Stimulated activated effector memory CD8-positive, alpha-beta T cell treated with anti-CD3 and anti-CD28 coated beads, Interleukin-12 subunit alpha, Interleukin-12 subunit beta, amount 100 ng/mL, for 72 hours (primary cell): Measurements from ENCODE around the gene UBASH3B.

Source experiments
- ATAC-seq: fragments of 150-1000 bp; cut with Tn5 transposase; 2 replicates; pipeline ENCODE4 v1.10.0; 2021
- DNase-seq, 2 donors: peaks; one replicate each; pipeline ENCODE4 v3.0.0; 2021 to 2022; ENCODE audit warnings: low spot score in 2 of 2
- H3K27ac Mint-ChIP-seq: one replicate; pipeline ENCODE4 v1.8.0; 2022; ENCODE audit warnings: mild to moderate bottlenecking, mixed read lengths
- H3K36me3 Mint-ChIP-seq: one replicate; pipeline ENCODE4 v1.8.0; 2022; ENCODE audit warnings: mild to moderate bottlenecking, mixed read lengths
- H3K4me1 Mint-ChIP-seq: one replicate; pipeline ENCODE4 v1.8.0; 2022; ENCODE audit warnings: mixed read lengths
- H3K4me3 Mint-ChIP-seq: one replicate; pipeline ENCODE4 v1.8.0; 2022; ENCODE audit warnings: mild to moderate bottlenecking, mixed read lengths
- H3K9me3 Mint-ChIP-seq: one replicate; pipeline ENCODE4 v1.8.0; 2022; ENCODE audit warnings: mixed read lengths

UBASH3B gene

GRCh38 chr11:122634501-122634900 lies 21.0 kb upstream of the UBASH3B start:
- H3K27ac Mint-ChIP-seq, result no peak overlapping the region
- DNase-seq, result no peak

DNA sequence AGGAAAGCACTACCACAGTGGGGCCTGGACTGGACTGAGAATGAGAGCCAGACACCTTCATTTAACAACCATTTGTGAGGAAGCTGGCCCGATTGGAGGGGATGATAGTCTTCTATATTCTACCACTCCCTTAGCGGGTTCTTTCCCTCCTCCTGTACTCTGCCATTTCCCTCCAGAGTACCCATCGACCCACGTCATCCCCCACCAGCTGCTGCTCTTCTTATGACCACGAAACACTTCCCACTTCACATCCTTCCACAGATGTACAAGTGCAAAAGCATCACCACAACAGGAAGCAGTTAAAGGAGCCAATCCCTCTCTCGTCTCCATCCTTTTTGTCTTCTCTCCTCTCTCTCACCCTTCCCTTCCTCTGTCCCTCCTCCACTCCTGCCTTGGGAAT lies 18.0 kb upstream of the UBASH3B start:
- H3K27ac Mint-ChIP-seq, result no peak overlapping the region
- DNase-seq (no peak), ATAC-seq (peak; percentile 48)
- H3K9me3 Mint-ChIP-seq, result no peaks in the 10 kb centered on the region
- H3K4me1 Mint-ChIP-seq, result peaks cover 6% of the 10 kb centered on the region
- no peaks in the 10 kb centered on the region for H3K36me3 Mint-ChIP-seq
- no peak overlapping the region for H3K4me3 Mint-ChIP-seq

More at GRCh38 chr11:122634501-122634900, 21.0 kb upstream of the UBASH3B start:
- ATAC-seq, result no peak
- Mint-ChIP-seq H3K9me3 (no peaks in the 10 kb centered on the region), H3K4me3 (no peak overlapping the region), H3K36me3 (no peaks in the 10 kb centered on the region), H3K4me1 (peaks cover 6% of the 10 kb centered on the region)

- Mint-ChIP-seq H3K27ac (no peak overlapping the region), H3K4me1 (peaks cover 4% of the 10 kb centered on the region)
- no peak for DNase-seq
Measured at GRCh38 chr11:122642472-122642922, 13.0 kb upstream of the UBASH3B start.

DNA sequence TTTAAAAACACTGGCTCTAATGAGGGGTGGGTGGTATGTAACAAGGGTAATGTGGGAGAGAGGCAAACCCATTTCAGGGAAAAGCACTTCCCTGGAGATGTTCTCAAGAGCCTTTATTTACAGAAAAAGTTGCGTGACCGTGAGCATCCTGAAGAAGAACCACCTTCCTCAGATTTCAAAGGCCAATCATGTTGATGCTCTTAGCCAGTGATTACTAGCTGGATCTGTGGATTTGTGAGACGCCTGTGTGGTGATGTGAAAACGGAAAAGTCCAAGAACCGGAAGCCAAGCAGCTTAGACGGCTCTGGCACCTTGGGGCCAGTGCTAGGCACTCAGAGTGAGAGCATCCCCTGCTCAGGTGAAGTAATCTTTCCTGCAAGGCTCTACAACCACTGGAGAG lies 12.6 kb upstream of the UBASH3B start:
- Mint-ChIP-seq H3K4me3 (no peak overlapping the region), H3K36me3 (no peaks in the 10 kb centered on the region)
- no peak for DNase-seq

More at GRCh38 chr11:122642472-122642922, 13.0 kb upstream of the UBASH3B start:
- ATAC-seq, result peak; percentile 31
- Mint-ChIP-seq H3K4me3 (no peak overlapping the region), H3K9me3 (no peaks in the 10 kb centered on the region), H3K36me3 (no peaks in the 10 kb centered on the region)

DNA sequence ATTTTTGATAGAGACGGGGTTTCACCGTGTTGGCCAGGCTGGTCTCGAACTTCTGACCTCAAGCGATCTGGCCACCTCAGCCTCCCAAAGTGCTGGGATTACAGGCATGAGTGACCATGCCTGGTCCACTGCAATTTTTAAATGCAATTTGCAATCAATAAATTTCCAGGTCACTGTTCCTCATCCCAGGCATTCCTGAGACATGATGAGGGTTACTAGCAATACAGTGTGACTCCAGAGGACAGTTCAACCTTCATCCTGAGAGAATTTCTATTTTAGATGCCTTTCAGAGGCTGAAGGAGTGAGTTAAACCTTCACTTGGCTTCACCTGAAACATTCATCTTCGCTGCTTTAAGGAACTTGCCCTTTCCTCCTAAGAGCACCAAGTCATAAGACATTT lies 9.7 kb upstream of the UBASH3B start:
- ATAC-seq (no peak), DNase-seq (no peak)
- no peaks in the 10 kb centered on the region for H3K9me3 Mint-ChIP-seq
- no peak overlapping the region for H3K4me3 Mint-ChIP-seq
- no peaks in the 10 kb centered on the region for H3K4me1 Mint-ChIP-seq
- H3K27ac Mint-ChIP-seq, result no peak overlapping the region
- H3K36me3 Mint-ChIP-seq, result no peaks in the 10 kb centered on the region

More for the DNA sequence above, 12.6 kb upstream of the UBASH3B start:
- no peak overlapping the region for H3K27ac Mint-ChIP-seq
- no peak for ATAC-seq
- H3K9me3 Mint-ChIP-seq, result no peaks in the 10 kb centered on the region
- H3K4me1 Mint-ChIP-seq, result no peaks in the 10 kb centered on the region

DNA sequence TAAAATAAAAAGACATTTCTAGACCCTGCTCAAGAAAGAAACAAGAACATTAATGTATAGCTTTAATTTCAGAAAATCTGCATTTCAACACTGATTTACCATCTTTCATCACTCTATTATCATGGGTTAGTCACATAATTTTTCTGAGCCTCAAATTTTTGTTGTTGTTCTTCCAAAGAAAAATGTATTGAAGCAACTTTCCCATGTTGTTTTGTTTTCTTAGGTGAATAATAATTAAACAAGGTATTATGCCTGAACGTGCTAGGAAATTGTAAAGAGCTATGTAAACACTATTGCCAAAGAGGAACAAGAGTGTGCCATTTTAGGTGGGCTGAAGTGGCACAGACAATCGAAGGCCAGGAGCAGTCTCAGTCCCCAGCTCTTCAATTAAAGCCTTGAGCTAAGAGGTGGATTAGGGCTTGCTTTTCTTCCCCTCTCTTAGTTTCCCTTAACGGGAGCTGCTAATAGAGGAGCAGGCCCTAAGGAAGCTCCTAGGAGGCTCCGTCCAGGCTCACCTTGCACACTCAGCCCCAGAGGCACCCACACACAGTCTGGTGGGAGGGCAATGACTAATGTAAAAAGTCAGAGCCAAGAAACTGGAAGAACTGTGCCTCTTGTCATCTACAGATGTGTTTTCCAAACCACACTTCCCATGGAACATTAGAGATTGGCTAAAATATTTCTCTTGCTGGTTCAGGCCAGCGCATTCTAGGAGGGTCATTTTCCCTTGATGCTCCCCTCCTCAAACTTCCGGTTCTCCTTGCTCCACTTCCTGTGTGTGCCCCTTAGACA lies 8.8 kb upstream of the UBASH3B start:
- Mint-ChIP-seq H3K9me3 (no peaks in the 10 kb centered on the region), H3K36me3 (no peaks in the 10 kb centered on the region), H3K4me1 (no peaks in the 10 kb centered on the region), H3K27ac (no peak overlapping the region), H3K4me3 (no peak overlapping the region)
- DNase-seq, result no peak
- no peak for ATAC-seq

GRCh38 chr11:122647736-122648275 lies 7.7 kb upstream of the UBASH3B start:
- Mint-ChIP-seq H3K27ac (peak overlapping the region; percentile 13), H3K4me1 (no peaks in the 10 kb centered on the region), H3K9me3 (no peaks in the 10 kb centered on the region), H3K4me3 (no peak overlapping the region), H3K36me3 (no peaks in the 10 kb centered on the region)
- ATAC-seq (no peak), DNase-seq (no peak)

DNA sequence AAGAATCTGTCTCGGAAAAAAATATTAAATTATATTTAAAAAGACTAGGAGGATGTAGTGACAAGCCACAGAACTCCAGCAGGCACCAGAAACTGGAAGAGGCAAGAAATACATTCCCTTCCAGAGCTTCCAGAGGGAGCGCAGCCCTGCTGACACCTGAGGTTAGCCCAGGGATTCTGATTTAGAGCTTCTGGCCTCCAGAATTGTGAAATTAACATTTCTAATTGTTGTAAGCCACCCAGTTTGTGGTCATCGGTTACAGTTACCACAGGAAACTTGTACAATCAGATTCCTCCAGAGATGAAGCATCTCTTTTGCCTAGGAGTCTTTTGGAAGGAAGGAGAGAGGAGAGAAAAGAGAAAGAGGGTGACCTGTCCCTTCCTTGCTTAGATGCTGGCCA lies 6.4 kb upstream of the UBASH3B start:
- Mint-ChIP-seq H3K4me1 (no peaks in the 10 kb centered on the region), H3K9me3 (no peaks in the 10 kb centered on the region), H3K36me3 (no peaks in the 10 kb centered on the region), H3K27ac (no peak overlapping the region), H3K4me3 (no peak overlapping the region)
- no peak for ATAC-seq
- no peak for DNase-seq

- H3K27ac Mint-ChIP-seq, result no peak overlapping the region
- H3K9me3 Mint-ChIP-seq, result no peaks in the 10 kb centered on the region
- peaks cover 7% of the 10 kb centered on the region for H3K4me1 Mint-ChIP-seq
- no peak overlapping the region for H3K4me3 Mint-ChIP-seq
- H3K36me3 Mint-ChIP-seq, result no peaks in the 10 kb centered on the region
- ATAC-seq (no peak), DNase-seq (no peak)
Measured at GRCh38 chr11:122650619-122651018, 4.9 kb upstream of the UBASH3B start.

GRCh38 chr11:122652495-122652894 lies 3.0 kb upstream of the UBASH3B start:
- Mint-ChIP-seq H3K4me3 (no peak overlapping the region), H3K4me1 (peaks cover 15% of the 10 kb centered on the region), H3K27ac (no peak overlapping the region), H3K9me3 (no peaks in the 10 kb centered on the region), H3K36me3 (no peaks in the 10 kb centered on the region)
- DNase-seq (no peak), ATAC-seq (no peak)

GRCh38 chr11:122653916-122654585 lies 1.5 kb upstream of the UBASH3B start:
- H3K9me3 Mint-ChIP-seq, result no peaks in the 10 kb centered on the region
- H3K4me1 Mint-ChIP-seq, result peaks cover 22% of the 10 kb centered on the region
- H3K27ac Mint-ChIP-seq, result no peak overlapping the region
- DNase-seq, result no peak
- H3K4me3 Mint-ChIP-seq, result no peak overlapping the region
- no peak for ATAC-seq
- H3K36me3 Mint-ChIP-seq, result no peaks in the 10 kb centered on the region

DNA sequence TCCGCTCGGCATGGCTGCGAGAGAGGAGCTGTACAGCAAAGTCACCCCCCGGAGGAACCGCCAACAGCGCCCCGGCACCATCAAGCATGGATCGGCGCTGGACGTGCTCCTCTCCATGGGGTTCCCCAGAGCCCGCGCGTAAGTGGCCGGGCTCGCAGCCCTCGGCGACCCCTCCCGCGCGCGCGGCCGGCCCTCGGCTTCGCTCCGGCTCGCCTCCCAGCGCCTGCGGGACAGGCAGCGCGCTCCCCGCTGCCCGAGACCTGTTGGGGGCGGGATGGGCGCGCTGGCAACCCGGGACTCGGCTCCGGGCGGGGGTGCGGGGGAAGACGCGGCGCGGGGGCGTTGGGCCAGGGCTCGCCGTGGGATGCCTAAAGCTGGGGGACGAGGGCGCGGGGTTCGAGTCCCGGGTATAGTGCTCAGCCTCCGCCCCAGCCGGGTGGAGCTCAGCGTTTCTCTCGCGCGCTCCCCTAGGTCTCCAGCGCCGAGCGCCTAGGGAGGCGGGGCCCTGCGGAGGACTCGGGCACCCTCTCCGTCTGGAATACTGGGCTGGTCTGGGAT lies 630 bp downstream of the UBASH3B start:
- H3K4me1 Mint-ChIP-seq, result peaks cover 32% of the 10 kb centered on the region
- peak; percentile 74 for ATAC-seq

GRCh38 chr11:122656631-122657101 lies 1.1 kb downstream of the UBASH3B start:
- Mint-ChIP-seq H3K36me3 (no peaks in the 10 kb centered on the region), H3K4me3 (peak overlapping the region; percentile 89), H3K4me1 (peaks cover 32% of the 10 kb centered on the region), H3K9me3 (no peaks in the 10 kb centered on the region), H3K27ac (peak overlapping the region; percentile 76)
- DNase-seq (peak; percentile 32 to 72), ATAC-seq (peak; percentile 49)

More for the DNA sequence above, 630 bp downstream of the UBASH3B start:
- Mint-ChIP-seq H3K27ac (peak overlapping the region; percentile 86), H3K36me3 (no peaks in the 10 kb centered on the region), H3K4me3 (peak overlapping the region; percentile 89), H3K9me3 (no peaks in the 10 kb centered on the region)
- peak; percentile 34 to 75 for DNase-seq

DNA sequence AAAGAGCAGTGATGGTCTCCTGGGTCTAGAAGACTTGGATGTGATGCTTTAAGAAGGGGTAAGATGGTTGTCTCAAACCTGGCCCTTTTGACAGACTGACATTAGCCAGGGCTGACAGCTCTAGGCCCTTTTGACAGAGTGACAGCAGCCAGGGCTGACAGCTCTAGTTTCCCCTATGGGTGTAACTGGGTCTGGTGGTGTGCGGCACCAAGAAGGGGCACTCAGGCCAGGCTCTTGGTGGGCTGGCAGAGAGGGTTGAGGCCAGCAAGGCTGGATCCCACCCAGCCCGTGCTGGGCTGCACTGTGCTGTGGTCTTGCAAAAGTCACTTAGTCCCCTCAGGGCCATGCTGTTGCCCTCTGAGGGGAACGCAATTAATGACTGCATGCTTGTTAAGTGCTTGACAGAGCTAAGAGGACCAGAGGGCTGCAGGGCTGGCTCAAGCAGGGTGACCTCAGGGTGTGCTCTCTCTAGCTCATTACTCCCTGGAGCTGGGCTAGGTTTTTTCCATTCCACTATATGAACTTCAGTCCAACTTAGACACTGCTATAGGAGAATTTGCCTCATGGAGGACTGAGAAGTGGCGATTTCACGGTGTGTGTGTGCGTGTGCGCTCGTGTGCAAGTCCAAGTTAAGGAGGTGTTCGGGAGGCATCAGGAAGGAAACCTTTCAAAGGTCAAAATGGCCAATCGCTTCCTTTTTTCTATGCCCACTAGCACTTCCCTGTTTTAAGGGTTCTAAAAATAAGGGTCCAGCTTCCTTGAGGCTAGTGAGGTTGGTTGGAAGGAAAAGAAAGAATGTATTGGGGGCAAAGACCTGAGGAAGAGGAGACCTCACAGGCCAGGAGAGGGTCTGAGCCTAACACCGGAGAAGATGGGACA lies 4.4 kb downstream of the UBASH3B start:
- Mint-ChIP-seq H3K4me1 (peaks cover 45% of the 10 kb centered on the region), H3K36me3 (peaks cover 13% of the 10 kb centered on the region), H3K27ac (peak overlapping the region; percentile 15), H3K9me3 (no peaks in the 10 kb centered on the region), H3K4me3 (no peak overlapping the region)
- DNase-seq, result no peak
- no peak for ATAC-seq
